Stomach (tissue), 9 donors: ENCODE data around the gene LARGE1. TPM values are rescaled to one million over a fixed set of nuclear protein-coding genes. Genes with fewer than 3 reads are reported as not detected.

ENCODE experiments used
- DNase-seq, 2 donors: peaks; one replicate each; pipeline versions ENCODE4 v3.0.0 to v3.0.0-alpha.2; 2013 to 2019
- H3K27ac ChIP-seq, 5 donors: fragments of 200-600 bp in 4 of 5; sonication (generic) in 4 of 5; one replicate each; pipeline ENCODE4 v1.5.1; 2013 to 2019; ENCODE audit warnings: mild to moderate bottlenecking in 1 of 5, moderate library complexity in 1 of 5
- H3K27me3 ChIP-seq, 3 donors: fragments of 200-600 bp; sonication (generic); one replicate each; pipeline ENCODE4 v1.5.1; 2017 to 2019; ENCODE audit warnings: mixed run types in 1 of 3
- H3K36me3 ChIP-seq, 4 donors: fragments of 200-600 bp; sonication (generic); 1 replicate in 3 of 4; 2 replicates in 1 of 4; pipeline ENCODE4 v1.5.1; 2016 to 2019
- H3K4me1 ChIP-seq, 4 donors: fragments of 200-600 bp; sonication (generic); one replicate each; pipeline ENCODE4 v1.5.1; 2016 to 2019
- H3K4me3 ChIP-seq, 4 donors: fragments of 200-600 bp; sonication (generic) in 3 of 4; one replicate each; pipeline ENCODE4 v1.5.1; 2016 to 2019; ENCODE audit warnings: mild to moderate bottlenecking in 1 of 4
- H3K9me3 ChIP-seq, 4 donors: fragments of 200-600 bp; sonication (generic); one replicate each; pipeline ENCODE4 v1.5.1; 2016 to 2019
- EP300 ChIP-seq: sonication (generic); formaldehyde crosslinking; IDR thresholded peaks from one replicate; pipeline ENCODE4 v1.6.1; 2017; ENCODE audit warnings: antibody characterized with exemption
- POLR2A ChIP-seq, 4 donors: fragments of 450-650 bp; IDR thresholded peaks; one replicate each; pipeline ENCODE4 v1.6.1; 2016; ENCODE audit warnings: antibody characterized with exemption in 4 of 4, control low read depth in 2 of 4, mild to moderate bottlenecking in 1 of 4, moderate library complexity in 1 of 4
- POLR2AphosphoS5 ChIP-seq, 3 donors: sonication (generic); formaldehyde crosslinking; IDR thresholded peaks; one replicate each; pipeline ENCODE4 v1.6.1; 2016; ENCODE audit warnings: antibody characterized with exemption in 3 of 3
- WGBS, 5 donors: extraction: QIAGEN DNeasy Blood & Tissue Kit in 3 of 5; methylation state at CpG; one replicate each; pipeline versions ENCODE4 v1.1.5 to v1.1.7; 2013 to 2018; 5-methylcytosine and 5-hydroxymethylcytosine counted together
- intact Hi-C: fragments of 100-400 bp; cut with DNase I; formaldehyde crosslinking; loops from one replicate; pipeline ENCODE4 v1.15.1; 2023; ENCODE audit warnings: low total_unique reads
- polyA plus RNA-seq, 3 donors: library from polyadenylated mRNA; stranded (reverse); fragments of 200-250 nt; gene quantifications; one replicate each; pipeline ENCODE4 v1.2.3, GENCODE V29; 2013
- total RNA-seq, 5 donors: library from RNA; depleted of rRNA; stranded (reverse); fragments of >200 nt; gene quantifications; one replicate each; pipeline versions ENCODE4 v1.1.0 to v1.2.3, GENCODE V29; 2014 to 2016
- TF ChIP-seq, protein P1 (sequence below), 7 experiments: fragments of 450-650 bp in 4 of 7; fragments of 200-600 bp in 3 of 7; sonication (generic) in 3 of 7; IDR thresholded peaks; one replicate each; pipeline ENCODE4 v1.5.1; 2016 to 2019; ENCODE audit warnings: antibody characterized with exemption in 7 of 7, control low read depth in 2 of 7, mild to moderate bottlenecking in 1 of 7
- donor health status: healthy with polysubstance abuse.
- donor health status: Bipolar disorder and iron deficiency.
- donor health status: healthy.

LARGE1 gene
- total and polyA plus RNA-seq, 8 donors: 3.5 to 110 (median 51.6) TPM

DNA sequence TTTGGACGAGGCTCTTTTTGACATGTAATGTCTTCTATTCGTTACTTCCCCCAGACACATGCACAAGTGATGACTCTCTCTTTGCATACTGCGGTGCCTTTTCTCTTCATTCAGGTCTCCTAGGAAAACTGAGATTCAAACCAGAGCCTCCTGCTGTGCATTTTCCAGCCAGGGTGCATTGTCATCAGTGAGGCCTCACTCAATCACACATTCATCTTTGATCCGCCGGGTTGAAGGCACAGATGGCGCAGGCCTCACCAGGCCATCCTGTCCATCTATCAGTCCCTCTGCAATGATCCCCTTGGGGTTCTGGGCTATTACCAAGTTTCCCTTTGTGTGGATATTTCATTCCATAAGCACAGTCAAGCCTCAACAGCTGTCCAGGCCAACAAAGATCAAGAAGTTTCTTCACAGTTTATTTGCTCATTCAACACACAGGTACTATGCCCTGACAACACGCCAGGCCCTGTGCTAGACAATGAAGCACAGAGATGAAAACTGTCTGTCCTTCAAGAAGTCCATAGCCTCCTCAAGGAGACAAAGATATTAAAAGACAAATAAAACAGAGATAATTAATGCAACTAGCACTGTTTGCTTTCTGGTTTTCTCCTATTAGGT is 107.8 kb downstream of the LARGE1 start:
- 76 to 93% (median 91%) methylated on average over 7 of the region's 7 CpGs for WGBS, 5 donors
- TF ChIP-seq POLR2AphosphoS5 (IDR thresholded peaks at IDR 0.05) (no peak), POLR2A (IDR thresholded peaks at IDR 0.05) (no peak), EP300 (no peak)
- TF ChIP-seq, protein P1, sequence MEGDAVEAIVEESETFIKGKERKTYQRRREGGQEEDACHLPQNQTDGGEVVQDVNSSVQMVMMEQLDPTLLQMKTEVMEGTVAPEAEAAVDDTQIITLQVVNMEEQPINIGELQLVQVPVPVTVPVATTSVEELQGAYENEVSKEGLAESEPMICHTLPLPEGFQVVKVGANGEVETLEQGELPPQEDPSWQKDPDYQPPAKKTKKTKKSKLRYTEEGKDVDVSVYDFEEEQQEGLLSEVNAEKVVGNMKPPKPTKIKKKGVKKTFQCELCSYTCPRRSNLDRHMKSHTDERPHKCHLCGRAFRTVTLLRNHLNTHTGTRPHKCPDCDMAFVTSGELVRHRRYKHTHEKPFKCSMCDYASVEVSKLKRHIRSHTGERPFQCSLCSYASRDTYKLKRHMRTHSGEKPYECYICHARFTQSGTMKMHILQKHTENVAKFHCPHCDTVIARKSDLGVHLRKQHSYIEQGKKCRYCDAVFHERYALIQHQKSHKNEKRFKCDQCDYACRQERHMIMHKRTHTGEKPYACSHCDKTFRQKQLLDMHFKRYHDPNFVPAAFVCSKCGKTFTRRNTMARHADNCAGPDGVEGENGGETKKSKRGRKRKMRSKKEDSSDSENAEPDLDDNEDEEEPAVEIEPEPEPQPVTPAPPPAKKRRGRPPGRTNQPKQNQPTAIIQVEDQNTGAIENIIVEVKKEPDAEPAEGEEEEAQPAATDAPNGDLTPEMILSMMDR (IDR thresholded peaks at IDR 0.05): no peak

DNA sequence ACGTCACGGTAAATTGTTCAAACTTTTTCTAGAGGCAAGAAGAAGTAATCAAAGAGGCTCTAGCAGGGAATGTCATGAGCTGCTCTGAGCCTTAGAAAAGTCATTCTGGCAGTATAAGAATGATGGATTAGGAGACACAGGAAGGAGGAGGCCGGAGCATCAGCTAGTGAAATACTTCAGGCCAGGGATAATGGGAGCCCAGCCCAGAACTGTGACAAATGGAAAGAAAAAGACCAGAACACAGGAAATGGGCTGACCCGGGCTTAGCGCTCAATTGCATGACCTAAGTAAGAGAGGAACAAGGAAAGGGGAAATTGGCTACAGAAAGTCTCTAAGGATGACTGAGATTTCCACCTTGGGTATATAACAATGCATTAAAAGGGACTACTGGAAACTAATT is 108.6 kb downstream of the LARGE1 start:
- Histone ChIP-seq H3K27ac (peak overlapping the region in 4 of 5 donors; percentile 56 to 71 (median 67)), H3K4me3 (no peak overlapping the region), H3K4me1 (peaks cover 3 to 37% (median 21%) of the 10 kb centered on the region in 4 donors), H3K27me3 (no peaks in the 10 kb centered on the region), H3K36me3 (no peaks in the 10 kb centered on the region), H3K9me3 (no peaks in the 10 kb centered on the region)
- 34 to 69% (median 57%) methylated on average over 5 of the region's 5 CpGs for WGBS, 5 donors
- TF ChIP-seq POLR2AphosphoS5 (IDR thresholded peaks at IDR 0.05): peak in 2 of 3 donors; percentile 59 to 73
- no peak for TF ChIP-seq POLR2A (IDR thresholded peaks at IDR 0.05)
- intact Hi-C loops: no loop called here
- peak in 1 of 2 donors; percentile 90 for DNase-seq

More for the DNA sequence above, 107.8 kb downstream of the LARGE1 start:
- Histone ChIP-seq H3K9me3 (no peaks in the 10 kb centered on the region), H3K27ac (peak overlapping the region in 4 of 5 donors; percentile 46 to 71 (median 60)), H3K4me3 (no peak overlapping the region), H3K36me3 (no peaks in the 10 kb centered on the region), H3K27me3 (no peaks in the 10 kb centered on the region), H3K4me1 (peaks cover 3 to 32% (median 17%) of the 10 kb centered on the region in 4 donors)
- DNase-seq: no peak
- intact Hi-C loops: no loop called here

DNA sequence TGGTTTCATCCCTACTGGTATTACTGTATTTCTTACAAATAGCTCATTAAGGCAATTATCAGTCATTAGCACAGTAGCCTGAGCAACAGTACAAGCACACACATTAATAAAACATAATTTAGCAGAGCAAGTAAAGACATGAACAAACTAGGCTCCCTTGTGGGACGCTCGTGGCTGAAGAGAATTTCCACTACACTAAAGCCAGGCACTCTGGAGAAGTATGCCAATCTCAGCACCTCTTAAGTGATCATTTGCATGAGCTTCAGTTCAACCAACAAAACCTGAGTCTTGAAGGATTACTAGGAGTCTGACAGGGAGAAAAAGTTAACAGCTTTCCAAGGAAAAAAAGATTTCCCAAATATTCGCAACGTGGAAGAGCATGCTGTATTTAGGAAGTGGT is 109.1 kb downstream of the LARGE1 start:
- intact Hi-C loops: no loop called here
- H3K27ac ChIP-seq: peak overlapping the region in 4 of 5 donors; percentile 31 to 69 (median 65)
- no peak overlapping the region for H3K4me3 ChIP-seq
- H3K4me1 ChIP-seq: peaks cover 3 to 42% (median 24%) of the 10 kb centered on the region in 4 donors
- WGBS, 5 donors: 64 to 84% (median 77%) methylated on average over 4 of the region's 4 CpGs
- H3K27me3 ChIP-seq: no peaks in the 10 kb centered on the region
- DNase-seq: no peak
- TF ChIP-seq EP300 (no peak), POLR2AphosphoS5 (IDR thresholded peaks at IDR 0.05) (no peak), POLR2A (IDR thresholded peaks at IDR 0.05) (no peak)
- TF ChIP-seq, protein P1 (IDR thresholded peaks at IDR 0.05): no peak
- H3K9me3 ChIP-seq: no peaks in the 10 kb centered on the region
- no peaks in the 10 kb centered on the region for H3K36me3 ChIP-seq

DNA sequence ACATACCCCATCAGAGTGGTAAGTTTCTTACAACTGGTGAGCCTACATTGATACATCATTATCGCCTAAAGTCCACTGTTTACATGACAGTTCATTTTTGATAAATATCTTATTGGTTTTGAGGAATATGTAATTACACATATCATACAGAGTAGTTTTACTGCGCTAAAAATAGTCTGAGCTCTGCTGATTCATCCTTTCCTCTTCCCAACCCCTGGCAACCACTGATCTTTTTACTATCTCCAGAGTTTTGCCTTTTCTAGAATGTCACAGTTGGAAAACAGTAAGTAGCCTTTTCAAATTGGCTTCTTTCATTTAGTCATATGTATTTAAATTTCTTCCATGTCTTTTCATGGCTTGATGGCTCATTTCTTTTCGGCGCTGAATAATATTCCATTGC is 112.8 kb downstream of the LARGE1 start:
- no peak overlapping the region for H3K27ac ChIP-seq
- H3K9me3 ChIP-seq: no peaks in the 10 kb centered on the region
- no peaks in the 10 kb centered on the region for H3K27me3 ChIP-seq

More for the DNA sequence above, 112.8 kb downstream of the LARGE1 start:
- 92 to 97% (median 96%) methylated on average over 4 of the region's 4 CpGs for WGBS, 5 donors
- H3K36me3 ChIP-seq: no peaks in the 10 kb centered on the region
- TF ChIP-seq EP300 (no peak), POLR2A (IDR thresholded peaks at IDR 0.05) (no peak), POLR2AphosphoS5 (IDR thresholded peaks at IDR 0.05) (no peak)
- TF ChIP-seq, protein P1 (IDR thresholded peaks at IDR 0.05): no peak
- DNase-seq: no peak
- H3K4me3 ChIP-seq: no peak overlapping the region
- intact Hi-C loops: no loop called here
- peaks cover 1 to 72% (median 39%) of the 10 kb centered on the region in 4 donors for H3K4me1 ChIP-seq
